K562 (cell line): ENCODE data around the gene ABHD16A. TPM values are rescaled to one million over a fixed set of nuclear protein-coding genes. Genes with fewer than 3 reads are reported as not detected.
A peak's percentile ranks its signal among the peaks of the same experiment; 100 is the strongest.

ENCODE experiments used
- ARHGAP35 ChIP-seq: fragments of 450-650 bp; IDR thresholded peaks from 2 replicates; pipeline ENCODE4 v1.6.1; 2018; ENCODE audit not compliant: partially characterized antibody
- BRD9 ChIP-seq: fragments of 450-650 bp; IDR thresholded peaks from 2 replicates; pipeline ENCODE4 v1.6.1; 2018; ENCODE audit warnings: low read depth; ENCODE audit not compliant: partially characterized antibody
- DNMT1 ChIP-seq: fragments of 450-650 bp; IDR thresholded peaks from 2 replicates; pipeline ENCODE4 v1.6.1; 2016; ENCODE audit warnings: antibody characterized with exemption, mild to moderate bottlenecking
- GABPB1 ChIP-seq: sonication (generic); formaldehyde crosslinking; IDR thresholded peaks from 2 replicates; pipeline ENCODE4 v1.8.0; 2022; ENCODE audit warnings: mild to moderate bottlenecking, missing genetic modification reagents
- HDAC1 ChIP-seq, 2 experiments: fragments of 450-650 bp; IDR thresholded peaks; 2 replicates each; pipeline ENCODE4 v1.6.1; 2016 to 2017; ENCODE audit warnings: inconsistent platforms in 1 of 2, mild to moderate bottlenecking in 1 of 2, moderate library complexity in 1 of 2
- HDAC3 ChIP-seq: fragments of 450-650 bp; IDR thresholded peaks from 2 replicates; pipeline ENCODE4 v1.6.1; 2018; ENCODE audit warnings: borderline replicate concordance, mild to moderate bottlenecking, moderate library complexity; ENCODE audit not compliant: partially characterized antibody
- HES1 ChIP-seq: fragments of 450-650 bp; IDR thresholded peaks from 2 replicates; pipeline ENCODE4 v1.6.1; 2016; ENCODE audit warnings: low read depth, mild to moderate bottlenecking, moderate library complexity
- HLTF ChIP-seq: fragments of 450-650 bp; IDR thresholded peaks from 2 replicates; pipeline ENCODE4 v1.6.1; 2016
- HMGXB4 ChIP-seq: sonication (generic); formaldehyde crosslinking; IDR thresholded peaks from 2 replicates; pipeline ENCODE4 v1.8.1; 2023; ENCODE audit warnings: mild to moderate bottlenecking, missing genetic modification reagents
- LEF1 ChIP-seq: fragments of 450-650 bp; IDR thresholded peaks from 2 replicates; pipeline ENCODE4 v1.6.1; 2016; ENCODE audit warnings: mild to moderate bottlenecking
- MBD2 ChIP-seq: sonication (generic); IDR thresholded peaks from 2 replicates; pipeline ENCODE4 v1.6.1; 2016; ENCODE audit warnings: low read depth, borderline replicate concordance
- NELFE ChIP-seq: IDR thresholded peaks from 2 replicates; pipeline ENCODE4 v1.6.1; 2011; ENCODE audit warnings: mild to moderate bottlenecking; ENCODE audit not compliant: insufficient read depth, insufficient read length
- NFRKB ChIP-seq: fragments of 450-650 bp; IDR thresholded peaks from 2 replicates; pipeline ENCODE4 v1.6.1; 2016; ENCODE audit warnings: low read depth
- TBL1XR1 ChIP-seq, 2 experiments: IDR thresholded peaks; 2 replicates each; pipeline ENCODE4 v1.6.1; 2012; ENCODE audit warnings: improper control_type of control experiment in 2 of 2, low read length in 2 of 2, mild to moderate bottlenecking in 1 of 2
- TCF3 ChIP-seq: sonication (generic); formaldehyde crosslinking; IDR thresholded peaks from 2 replicates; pipeline ENCODE4 v1.4.0; 2020; ENCODE audit warnings: mild to moderate bottlenecking, missing genetic modification reagents
- ZNF121 ChIP-seq: sonication (generic); formaldehyde crosslinking; conservative IDR thresholded peaks from 2 replicates; pipeline ENCODE4 v1.8.0; 2022; ENCODE audit warnings: missing genetic modification reagents
- ZNF134 ChIP-seq: fragments of 250-450 bp; sonication (Bioruptor Pico); conservative IDR thresholded peaks from 2 replicates; pipeline ENCODE4 v1.4.0; 2020
- ZNF217 ChIP-seq: sonication (generic); formaldehyde crosslinking; IDR thresholded peaks from 2 replicates; pipeline ENCODE4 v1.8.0; 2022; ENCODE audit warnings: mild to moderate bottlenecking, missing genetic modification reagents
- ZNF253 ChIP-seq: fragments of 250-450 bp; sonication (Bioruptor Pico); conservative IDR thresholded peaks from 2 replicates; pipeline ENCODE4 v1.6.1; 2021; ENCODE audit warnings: mild to moderate bottlenecking
- ZNF507 ChIP-seq: conservative IDR thresholded peaks from 2 replicates; pipeline ENCODE4 v1.6.1; 2017; ENCODE audit warnings: missing genetic modification characterization, missing compliant biosample characterization
- polyA plus RNA-seq, 8 experiments: library from polyadenylated mRNA; depleted of rRNA in 4 of 8; stranded (reverse) in 5 of 8; unstranded in 3 of 8; fragments of >200 nt; fragmentation: Nextera tagmentation in 2 of 8; fragmentation: Illumina TruSeq in 1 of 8; extraction: Ambion mirVana in 2 of 8; extraction: Trizol in 1 of 8; gene quantifications; 2 replicates each; pipeline versions ENCODE4 v1.2.1 to v1.2.3, GENCODE V29; 2011 to 2014; ENCODE audit warnings: inconsistent platforms in 1 of 8, missing spikeins in 1 of 8
- total RNA-seq, 7 experiments: library from RNA; depleted of rRNA in 6 of 7; stranded (reverse); fragments of >200 nt in 6 of 7; fragmentation: Illumina TruSeq in 2 of 7; extraction: Trizol in 2 of 7; gene quantifications; 2 replicates each; pipeline versions ENCODE4 v1.2.1 to v1.2.3, GENCODE V29; 2011 to 2021; ENCODE audit warnings: low replicate concordance in 1 of 7
- TF ChIP-seq, protein P1 (sequence below): fragments of 450-650 bp; IDR thresholded peaks from 2 replicates; pipeline ENCODE4 v1.6.1; 2016
- TF ChIP-seq, protein P2 (sequence below): sonication (generic); formaldehyde crosslinking; IDR thresholded peaks from 2 replicates; pipeline ENCODE4 v1.8.0; 2022; ENCODE audit warnings: mild to moderate bottlenecking, missing genetic modification reagents

The ABHD16A gene
- total and polyA plus RNA-seq, 9 of the 15 experiments (the other 6 are each of a cell fraction or from before 2014, with no cell fraction given), result 25.8 to 120 (median 81.6) TPM

DNA sequence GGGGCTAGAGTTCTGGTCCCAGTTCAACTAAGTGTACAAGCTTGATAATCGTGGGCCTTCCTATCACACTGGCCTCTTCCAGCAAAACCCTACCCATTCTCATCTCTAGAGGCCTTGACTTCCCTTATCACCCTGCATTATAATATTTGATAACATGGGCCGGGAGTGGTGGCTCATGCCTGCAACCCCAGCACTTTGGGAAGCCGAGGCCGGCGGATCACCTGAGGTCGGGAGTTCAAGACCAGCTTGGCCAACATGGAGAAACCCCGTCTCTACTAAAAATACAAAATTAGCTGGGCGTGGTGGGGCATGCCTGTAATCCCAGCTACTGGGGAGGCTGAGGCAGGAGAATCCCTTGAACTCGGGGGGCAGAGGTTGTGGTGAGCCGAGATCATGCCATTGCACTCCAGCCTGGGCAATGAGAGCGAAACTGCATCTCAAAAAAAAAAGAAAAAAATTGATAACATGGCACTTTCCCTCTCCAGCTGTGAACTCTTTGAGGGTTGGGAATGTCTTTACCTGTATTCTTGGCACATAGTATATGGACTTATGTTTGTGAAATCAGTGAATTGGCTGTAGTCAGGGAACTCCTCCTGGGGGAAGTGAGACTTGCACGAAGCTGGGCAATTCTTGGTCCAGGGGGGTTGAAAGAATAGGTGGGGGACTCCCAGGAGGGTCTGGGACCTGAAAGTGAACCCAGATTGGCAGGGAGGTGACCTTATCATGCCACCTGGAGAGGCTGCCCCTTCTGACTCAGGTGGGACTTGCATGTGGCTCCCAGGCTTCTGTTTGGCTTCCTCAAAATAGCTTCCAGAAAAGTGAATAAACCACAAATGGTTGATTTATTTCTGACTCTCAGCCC lies 41.6 kb downstream of the ABHD16A start (continued):
- TF ChIP-seq, protein P1, sequence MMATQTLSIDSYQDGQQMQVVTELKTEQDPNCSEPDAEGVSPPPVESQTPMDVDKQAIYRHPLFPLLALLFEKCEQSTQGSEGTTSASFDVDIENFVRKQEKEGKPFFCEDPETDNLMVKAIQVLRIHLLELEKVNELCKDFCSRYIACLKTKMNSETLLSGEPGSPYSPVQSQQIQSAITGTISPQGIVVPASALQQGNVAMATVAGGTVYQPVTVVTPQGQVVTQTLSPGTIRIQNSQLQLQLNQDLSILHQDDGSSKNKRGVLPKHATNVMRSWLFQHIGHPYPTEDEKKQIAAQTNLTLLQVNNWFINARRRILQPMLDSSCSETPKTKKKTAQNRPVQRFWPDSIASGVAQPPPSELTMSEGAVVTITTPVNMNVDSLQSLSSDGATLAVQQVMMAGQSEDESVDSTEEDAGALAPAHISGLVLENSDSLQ, result no peak
- TF ChIP-seq TBL1XR1 (IDR thresholded peaks at IDR 0.05; ENCODE audit: low read length in 2 of 2) (no peak), HES1 (no peak), ARHGAP35 (no peak), GABPB1 (CRISPR knock-in tag) (no peak), HLTF (no peak), DNMT1 (no peak), BRD9 (no peak), HDAC3 (no peak), ZNF253 (CRISPR knock-in tag) (peak; percentile 64; the same call in 1 of the 2 replicates), TCF3 (CRISPR knock-in tag) (no peak), LEF1 (0 out of 2 replicates have a peak, but pooled peaks have one; percentile 24), ZNF507 (tag) (no peak), NFRKB (no peak), NELFE (no peak), ZNF121 (CRISPR knock-in tag) (no peak), ZNF217 (CRISPR knock-in tag) (no peak), HMGXB4 (CRISPR knock-in tag) (0 out of 2 replicates have a peak, but pooled peaks have one; percentile 51), HDAC1 (IDR thresholded peaks at IDR 0.05) (no peak), MBD2 (no peak), ZNF134 (no peak)
- TF ChIP-seq, protein P2, sequence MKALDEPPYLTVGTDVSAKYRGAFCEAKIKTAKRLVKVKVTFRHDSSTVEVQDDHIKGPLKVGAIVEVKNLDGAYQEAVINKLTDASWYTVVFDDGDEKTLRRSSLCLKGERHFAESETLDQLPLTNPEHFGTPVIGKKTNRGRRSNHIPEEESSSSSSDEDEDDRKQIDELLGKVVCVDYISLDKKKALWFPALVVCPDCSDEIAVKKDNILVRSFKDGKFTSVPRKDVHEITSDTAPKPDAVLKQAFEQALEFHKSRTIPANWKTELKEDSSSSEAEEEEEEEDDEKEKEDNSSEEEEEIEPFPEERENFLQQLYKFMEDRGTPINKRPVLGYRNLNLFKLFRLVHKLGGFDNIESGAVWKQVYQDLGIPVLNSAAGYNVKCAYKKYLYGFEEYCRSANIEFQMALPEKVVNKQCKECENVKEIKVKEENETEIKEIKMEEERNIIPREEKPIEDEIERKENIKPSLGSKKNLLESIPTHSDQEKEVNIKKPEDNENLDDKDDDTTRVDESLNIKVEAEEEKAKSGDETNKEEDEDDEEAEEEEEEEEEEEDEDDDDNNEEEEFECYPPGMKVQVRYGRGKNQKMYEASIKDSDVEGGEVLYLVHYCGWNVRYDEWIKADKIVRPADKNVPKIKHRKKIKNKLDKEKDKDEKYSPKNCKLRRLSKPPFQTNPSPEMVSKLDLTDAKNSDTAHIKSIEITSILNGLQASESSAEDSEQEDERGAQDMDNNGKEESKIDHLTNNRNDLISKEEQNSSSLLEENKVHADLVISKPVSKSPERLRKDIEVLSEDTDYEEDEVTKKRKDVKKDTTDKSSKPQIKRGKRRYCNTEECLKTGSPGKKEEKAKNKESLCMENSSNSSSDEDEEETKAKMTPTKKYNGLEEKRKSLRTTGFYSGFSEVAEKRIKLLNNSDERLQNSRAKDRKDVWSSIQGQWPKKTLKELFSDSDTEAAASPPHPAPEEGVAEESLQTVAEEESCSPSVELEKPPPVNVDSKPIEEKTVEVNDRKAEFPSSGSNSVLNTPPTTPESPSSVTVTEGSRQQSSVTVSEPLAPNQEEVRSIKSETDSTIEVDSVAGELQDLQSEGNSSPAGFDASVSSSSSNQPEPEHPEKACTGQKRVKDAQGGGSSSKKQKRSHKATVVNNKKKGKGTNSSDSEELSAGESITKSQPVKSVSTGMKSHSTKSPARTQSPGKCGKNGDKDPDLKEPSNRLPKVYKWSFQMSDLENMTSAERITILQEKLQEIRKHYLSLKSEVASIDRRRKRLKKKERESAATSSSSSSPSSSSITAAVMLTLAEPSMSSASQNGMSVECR, result peak; percentile 21; the same call in 1 of the 2 replicates
